Fibroblast of villous mesenchyme (primary cell): ENCODE data around the gene CSRP3. TPM values are rescaled to one million over a fixed set of nuclear protein-coding genes. Genes with fewer than 3 reads are reported as not detected.

Source experiments
- DNase-seq: peaks from one replicate; pipeline ENCODE4 v3.0.0-alpha.2; 2010; ENCODE audit warnings: low read depth
- H3K4me3 ChIP-seq: 2 replicates; pipeline ENCODE4 v1.5.1; 2011; ENCODE audit warnings: low read depth, mild to moderate bottlenecking, low read length
- total RNA-seq: library from RNA; depleted of rRNA; stranded (reverse); fragments of >200 nt; gene quantifications from 2 replicates; pipeline ENCODE4 v1.2.3, GENCODE V29; 2012
- TF ChIP-seq, protein P1 (sequence below): IDR thresholded peaks from 2 replicates; pipeline ENCODE4 v1.5.1; 2012; ENCODE audit warnings: low read depth, mild to moderate bottlenecking, low read length; ENCODE audit not compliant: insufficient read depth

The CSRP3 gene
- not detected in 2 replicates for total RNA-seq

DNA sequence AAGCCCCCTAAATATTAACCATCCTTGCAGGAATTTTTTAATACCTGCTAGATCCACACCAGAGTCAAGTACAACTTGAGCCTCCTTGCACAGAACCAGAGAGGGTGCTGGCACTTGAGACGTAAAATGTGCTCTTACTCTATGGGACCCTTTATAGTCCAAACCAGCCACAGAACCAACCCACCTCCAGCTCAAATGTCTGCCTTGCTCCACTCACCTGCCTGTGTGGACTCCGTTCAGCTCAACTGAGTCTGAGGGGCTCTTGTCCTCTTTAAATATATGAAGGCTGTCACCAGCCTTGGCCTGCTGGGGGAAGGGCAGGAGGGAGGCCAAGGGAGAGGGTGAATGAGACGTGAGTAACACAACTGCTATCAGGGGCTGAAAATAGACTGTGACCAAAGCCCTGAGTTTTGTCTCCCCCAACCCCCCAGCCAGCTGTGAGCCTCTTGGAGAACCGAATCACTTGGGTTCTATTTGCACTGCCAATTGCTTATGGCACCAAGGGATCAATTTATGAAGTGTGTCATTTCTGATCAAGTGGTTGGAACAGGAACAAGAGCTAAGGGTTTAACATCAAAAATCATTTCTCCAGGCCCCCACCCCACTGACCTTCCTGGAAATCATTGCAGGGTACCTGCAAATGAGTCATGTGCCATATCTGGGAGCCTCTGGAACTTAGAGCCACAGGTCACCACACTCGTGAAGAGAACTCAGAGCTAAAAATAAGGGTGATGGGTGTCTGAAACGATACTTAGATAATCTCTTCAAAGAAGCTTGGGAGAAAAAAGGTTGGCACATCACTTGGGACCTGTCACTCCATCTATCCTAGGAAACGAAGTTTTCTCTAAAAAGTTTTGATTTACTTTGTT lies at the start of gene CSRP3:
Gene CSRP3, minus strand, starts transcription at position 247 of the 869 bp plus-strand sequence. CDS start 9,535 bp downstream, outside the sequence.
- TF ChIP-seq, protein P1, sequence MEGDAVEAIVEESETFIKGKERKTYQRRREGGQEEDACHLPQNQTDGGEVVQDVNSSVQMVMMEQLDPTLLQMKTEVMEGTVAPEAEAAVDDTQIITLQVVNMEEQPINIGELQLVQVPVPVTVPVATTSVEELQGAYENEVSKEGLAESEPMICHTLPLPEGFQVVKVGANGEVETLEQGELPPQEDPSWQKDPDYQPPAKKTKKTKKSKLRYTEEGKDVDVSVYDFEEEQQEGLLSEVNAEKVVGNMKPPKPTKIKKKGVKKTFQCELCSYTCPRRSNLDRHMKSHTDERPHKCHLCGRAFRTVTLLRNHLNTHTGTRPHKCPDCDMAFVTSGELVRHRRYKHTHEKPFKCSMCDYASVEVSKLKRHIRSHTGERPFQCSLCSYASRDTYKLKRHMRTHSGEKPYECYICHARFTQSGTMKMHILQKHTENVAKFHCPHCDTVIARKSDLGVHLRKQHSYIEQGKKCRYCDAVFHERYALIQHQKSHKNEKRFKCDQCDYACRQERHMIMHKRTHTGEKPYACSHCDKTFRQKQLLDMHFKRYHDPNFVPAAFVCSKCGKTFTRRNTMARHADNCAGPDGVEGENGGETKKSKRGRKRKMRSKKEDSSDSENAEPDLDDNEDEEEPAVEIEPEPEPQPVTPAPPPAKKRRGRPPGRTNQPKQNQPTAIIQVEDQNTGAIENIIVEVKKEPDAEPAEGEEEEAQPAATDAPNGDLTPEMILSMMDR: no peak
- no peak for DNase-seq
- no peak within 1 kb of the TSS for H3K4me3 ChIP-seq

DNA sequence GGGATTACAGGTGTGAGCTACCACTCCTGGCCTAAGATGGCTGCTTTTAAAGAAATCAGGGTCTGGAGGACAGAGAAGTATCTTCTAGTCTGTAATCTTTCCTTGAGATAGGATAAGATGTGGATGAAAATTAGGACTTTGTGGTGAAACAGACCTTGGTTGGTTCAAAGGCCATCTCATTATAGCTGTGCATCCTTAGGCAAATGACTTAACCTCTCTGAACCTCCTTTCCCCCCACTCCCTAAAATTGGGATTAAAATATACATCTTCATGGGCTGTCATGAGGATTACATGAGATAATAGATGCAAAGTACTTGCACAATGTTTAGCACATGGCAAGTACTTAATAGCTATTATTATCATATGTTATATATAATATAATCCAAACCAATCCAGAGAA lies 49.8 kb upstream of the CSRP3 start:
- H3K4me3 ChIP-seq: no peak overlapping the region
- TF ChIP-seq, protein P1: no peak
- no peak for DNase-seq

DNA sequence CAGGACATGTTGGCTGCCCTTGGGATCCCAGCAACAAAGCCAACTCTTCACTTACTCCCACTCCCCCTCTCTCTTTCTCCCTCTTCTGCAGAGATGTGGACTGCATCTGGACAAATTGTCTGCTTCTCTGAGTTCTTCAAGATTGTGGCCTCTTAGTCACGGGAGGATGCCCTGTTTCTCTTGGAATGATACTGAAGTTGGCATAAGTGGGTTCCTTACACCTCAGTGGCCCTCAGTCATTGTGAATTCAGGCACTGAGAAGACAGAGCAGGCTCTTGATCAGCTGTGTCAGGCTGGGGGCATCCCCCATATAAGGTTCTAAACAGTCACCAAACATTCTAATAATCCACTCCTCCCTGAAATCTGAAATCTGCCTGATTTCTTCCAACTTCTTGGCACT lies 45.0 kb upstream of the CSRP3 start:
- DNase-seq: no peak
- H3K4me3 ChIP-seq: no peak overlapping the region
- TF ChIP-seq, protein P1: no peak

DNA sequence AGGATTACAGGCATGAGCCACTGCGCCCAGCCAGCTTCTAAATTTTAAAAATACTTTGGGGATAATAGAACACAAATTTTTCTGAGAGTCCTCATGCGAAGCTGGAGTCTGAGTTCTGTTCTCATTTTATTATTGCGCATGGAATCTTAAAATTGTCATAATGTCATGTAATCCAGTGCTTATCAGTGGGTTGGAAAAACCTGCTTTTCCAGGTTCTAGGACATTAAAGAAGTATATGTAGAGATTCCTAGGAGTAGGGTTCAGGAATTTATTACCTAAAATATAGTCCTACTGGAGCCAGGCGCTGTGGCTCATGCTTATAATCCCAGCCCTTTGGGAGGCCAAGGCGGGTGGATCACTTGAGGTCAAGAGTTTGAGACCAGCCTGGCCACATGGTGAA lies 43.6 kb upstream of the CSRP3 start:
- no peak for DNase-seq
- TF ChIP-seq, protein P1: no peak
- H3K4me3 ChIP-seq: no peak overlapping the region

DNA sequence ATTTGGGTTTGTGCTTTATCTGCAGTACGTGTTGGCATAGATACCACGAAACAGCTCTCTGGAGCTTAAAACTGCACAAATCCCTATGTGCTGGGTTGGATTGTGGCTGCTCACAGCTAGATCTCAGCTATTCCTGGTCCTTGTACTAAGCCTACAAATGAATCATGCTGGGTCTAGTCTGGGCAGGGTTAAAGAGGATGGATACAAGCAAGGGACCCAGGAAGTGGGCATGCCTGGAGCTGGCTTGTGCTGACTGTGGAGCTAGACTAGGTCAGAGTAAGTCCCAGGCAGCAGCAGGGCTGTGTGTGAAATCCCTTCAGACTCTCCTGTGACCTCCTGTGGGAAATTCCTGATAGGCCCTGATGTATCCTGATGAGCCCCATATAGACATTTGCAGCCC lies 42.8 kb upstream of the CSRP3 start:
- no peak overlapping the region for H3K4me3 ChIP-seq
- DNase-seq: no peak
- TF ChIP-seq, protein P1: no peak

DNA sequence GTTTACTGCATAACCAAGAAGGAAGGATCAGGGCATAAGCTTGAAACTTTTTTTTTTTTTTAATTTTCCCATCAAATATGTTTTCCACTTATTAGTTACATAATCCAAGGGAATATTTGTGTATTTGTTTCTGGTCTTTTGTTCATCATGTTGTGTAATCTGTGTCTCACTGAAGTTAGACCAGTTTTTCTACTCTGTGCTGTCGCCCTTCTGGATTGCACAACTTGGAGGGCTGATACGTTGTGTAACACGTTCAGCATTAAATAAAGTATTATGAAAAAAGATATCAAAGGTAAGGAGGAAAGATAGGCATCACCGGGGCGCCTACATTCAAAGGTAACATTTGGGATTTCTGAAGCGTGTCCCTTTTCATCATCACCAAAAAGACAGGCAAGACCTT lies 42.3 kb upstream of the CSRP3 start:
- peak; percentile 47 for DNase-seq
- TF ChIP-seq, protein P1: no peak

More for the DNA sequence above, 42.3 kb upstream of the CSRP3 start:
- no peak overlapping the region for H3K4me3 ChIP-seq
